SIG-M5 treated with dmso at 0.1 percent for 504 hours (cell line): ENCODE results near the gene ZC3H15.
"Not testable (repeated sequence)": the region's sequence is repeated elsewhere in the genome, so short reads cannot be mapped to it uniquely, and the experiment has no call there.

Source experiments
- DNase-seq: peaks from one replicate; lab custom pipeline; 2025; ENCODE audit not compliant: unreplicated experiment; lab: John Stamatoyannopoulos, UW

The ZC3H15 gene

GRCh38 chr2:186493564-186494085 lies 7.6 kb downstream of the ZC3H15 start:
- DNase-seq = no peak

GRCh38 chr2:186496401-186496800 lies 10.3 kb downstream of the ZC3H15 start:
- DNase-seq = no peak

- DNase-seq = no peak
These were observed 11.9 kb downstream of the ZC3H15 start for GRCh38 chr2:186497928-186498327.

GRCh38 chr2:186498834-186499233 lies 12.8 kb downstream of the ZC3H15 start:
- DNase-seq = no peak

GRCh38 chr2:186503827-186504606 lies 18.0 kb downstream of the ZC3H15 start:
- DNase-seq = peak; percentile 53

GRCh38 chr2:186508263-186508662 lies 22.2 kb downstream of the ZC3H15 start:
- no peak for DNase-seq

GRCh38 chr2:186515376-186515775 lies 29.3 kb downstream of the ZC3H15 start:
- no peak for DNase-seq

- DNase-seq = no peak
These were observed 30.3 kb downstream of the ZC3H15 start for GRCh38 chr2:186516396-186516795.

GRCh38 chr2:186517090-186517489 lies 31.0 kb downstream of the ZC3H15 start:
- no peak for DNase-seq

GRCh38 chr2:186518291-186518690 lies 32.2 kb downstream of the ZC3H15 start:
- no peak for DNase-seq

GRCh38 chr2:186518945-186519344 lies 32.9 kb downstream of the ZC3H15 start:
- DNase-seq = no peak

- DNase-seq = not testable (repeated sequence)
These were observed 35.6 kb downstream of the ZC3H15 start for GRCh38 chr2:186521570-186522153.

GRCh38 chr2:186522450-186522849 lies 36.4 kb downstream of the ZC3H15 start:
- no peak for DNase-seq

GRCh38 chr2:186523791-186524190 lies 37.7 kb downstream of the ZC3H15 start:
- no peak for DNase-seq

GRCh38 chr2:186526281-186526680 lies 40.2 kb downstream of the ZC3H15 start:
- DNase-seq = no peak

GRCh38 chr2:186530314-186530713 lies 44.3 kb downstream of the ZC3H15 start:
- DNase-seq = no peak

- DNase-seq = no peak
These were observed 45.3 kb downstream of the ZC3H15 start for GRCh38 chr2:186531257-186531775.

GRCh38 chr2:186532891-186533290 lies 46.8 kb downstream of the ZC3H15 start:
- DNase-seq = no peak

- DNase-seq = no peak
These were observed 47.7 kb downstream of the ZC3H15 start for GRCh38 chr2:186533717-186534116.

GRCh38 chr2:186534406-186534805 lies 48.3 kb downstream of the ZC3H15 start:
- no peak for DNase-seq

GRCh38 chr2:186535861-186536260 lies 49.8 kb downstream of the ZC3H15 start:
- no peak for DNase-seq

- no peak for DNase-seq
These were observed 51.0 kb downstream of the ZC3H15 start for GRCh38 chr2:186537019-186537418.
